Memory B cell (primary cell): ENCODE measurements around the gene CDK11B.

Experiments used
- ATAC-seq: fragments of 150-1000 bp; cut with Tn5 transposase; 2 replicates; pipeline ENCODE4 v1.10.0; 2021; ENCODE audit warnings: low read depth, mild to moderate bottlenecking, moderate library complexity
- DNase-seq, 2 donors: peaks; one replicate each; pipeline ENCODE4 v3.0.0; 2022; ENCODE audit warnings: low spot score in 2 of 2
- H3K27ac Mint-ChIP-seq: one replicate; pipeline ENCODE4 v1.8.0; 2022; ENCODE audit warnings: mild to moderate bottlenecking, moderate library complexity, mixed read lengths
- H3K27me3 Mint-ChIP-seq: one replicate; pipeline ENCODE4 v1.8.0; 2022; ENCODE audit warnings: mixed read lengths
- H3K36me3 Mint-ChIP-seq: one replicate; pipeline ENCODE4 v1.8.0; 2022; ENCODE audit warnings: mild to moderate bottlenecking, mixed read lengths
- H3K4me1 Mint-ChIP-seq: one replicate; pipeline ENCODE4 v1.8.0; 2022; ENCODE audit warnings: mixed read lengths
- H3K4me3 Mint-ChIP-seq: one replicate; pipeline ENCODE4 v1.8.0; 2022; ENCODE audit warnings: mild to moderate bottlenecking, moderate library complexity, mixed read lengths
- H3K9me3 Mint-ChIP-seq: one replicate; pipeline ENCODE4 v1.8.0; 2022; ENCODE audit warnings: mixed read lengths

Gene CDK11B

GRCh38 chr1:1591452-1591851 lies 67.4 kb downstream of the CDK11B start:
- no peaks in the 10 kb centered on the region for H3K9me3 Mint-ChIP-seq
- no peak for DNase-seq
- no peak for ATAC-seq
- H3K4me3 Mint-ChIP-seq, result no peak overlapping the region
- no peaks in the 10 kb centered on the region for H3K4me1 Mint-ChIP-seq
- peaks cover 5% of the 10 kb centered on the region for H3K27me3 Mint-ChIP-seq
- H3K36me3 Mint-ChIP-seq, result no peaks in the 10 kb centered on the region
- H3K27ac Mint-ChIP-seq, result no peak overlapping the region
